ENCODE measurements around the gene RPS5. TPM values are rescaled to one million over a fixed set of nuclear protein-coding genes. Genes with fewer than 3 reads are reported as not detected.

The RPS5 gene
- total RNA-seq, 1 experiment from 2014 or later: 1,079 TPM

GRCh38 chr19:58353717-58354477 is 33.2 kb upstream of the RPS5 start:
- CTCF ChIA-PET: no interaction called here
- no peak overlapping the region for H3K4me3 Mint-ChIP-seq (ENCODE audit: low read depth, unreplicated experiment)
- peaks cover 10% of the 10 kb centered on the region for H3K4me1 Mint-ChIP-seq (ENCODE audit: low read depth, unreplicated experiment)
- no peaks in the 10 kb centered on the region for H3K36me3 Mint-ChIP-seq (ENCODE audit: insufficient read depth, unreplicated experiment)
- TF ChIP-seq CTCF (IDR thresholded peaks at IDR 0.05; ENCODE audit: unreplicated experiment): no peak
- no TSS peak for BruUV-seq (replicated peaks)
- no peaks in the 10 kb centered on the region for H3K9me3 Mint-ChIP-seq (ENCODE audit: low read depth, unreplicated experiment)
- intact Hi-C loops (cut with micrococcal nuclease; ENCODE audit: unreplicated experiment): no loop called here
- no peak overlapping the region for H3K27ac Mint-ChIP-seq (ENCODE audit: unreplicated experiment)
- peaks cover 42% of the 10 kb centered on the region for H3K27me3 Mint-ChIP-seq (ENCODE audit: unreplicated experiment)
- DNase-seq: no peak

- intact Hi-C loops (cut with micrococcal nuclease; ENCODE audit: unreplicated experiment): no loop called here
These were observed 32.5 kb upstream of the RPS5 start for GRCh38 chr19:58354478-58355030.

GRCh38 chr19:58355215-58355796 is 31.8 kb upstream of the RPS5 start:
- no peak for TF ChIP-seq CTCF (IDR thresholded peaks at IDR 0.05; ENCODE audit: unreplicated experiment)
- no peak overlapping the region for H3K27ac Mint-ChIP-seq (ENCODE audit: unreplicated experiment)
- no TSS peak for BruUV-seq (replicated peaks)
- intact Hi-C loops (cut with micrococcal nuclease; ENCODE audit: unreplicated experiment): no loop called here
- H3K36me3 Mint-ChIP-seq (ENCODE audit: insufficient read depth, unreplicated experiment): no peaks in the 10 kb centered on the region
- H3K4me3 Mint-ChIP-seq (ENCODE audit: low read depth, unreplicated experiment): no peak overlapping the region
- DNase-seq: no peak
- CTCF ChIA-PET: interaction anchor here (0.6 kb wide), 1 partner anchor 217 kb away, joined by 3 read pairs; no protein-coding TSS in a partner anchor
- H3K27me3 Mint-ChIP-seq (ENCODE audit: unreplicated experiment): peaks cover 28% of the 10 kb centered on the region
- no peaks in the 10 kb centered on the region for H3K9me3 Mint-ChIP-seq (ENCODE audit: low read depth, unreplicated experiment)
- H3K4me1 Mint-ChIP-seq (ENCODE audit: low read depth, unreplicated experiment): no peaks in the 10 kb centered on the region

More at GRCh38 chr19:58354478-58355030, 32.5 kb upstream of the RPS5 start:
- DNase-seq: no peak
- Mint-ChIP-seq H3K27me3 (ENCODE audit: unreplicated experiment) (peaks cover 35% of the 10 kb centered on the region), H3K4me1 (ENCODE audit: low read depth, unreplicated experiment) (peaks cover 5% of the 10 kb centered on the region), H3K27ac (ENCODE audit: unreplicated experiment) (no peak overlapping the region), H3K9me3 (ENCODE audit: low read depth, unreplicated experiment) (no peaks in the 10 kb centered on the region), H3K36me3 (ENCODE audit: insufficient read depth, unreplicated experiment) (no peaks in the 10 kb centered on the region), H3K4me3 (ENCODE audit: low read depth, unreplicated experiment) (no peak overlapping the region)
- CTCF ChIA-PET: no interaction called here
- no TSS peak for BruUV-seq (replicated peaks)
- TF ChIP-seq CTCF (IDR thresholded peaks at IDR 0.05; ENCODE audit: unreplicated experiment): no peak

GRCh38 chr19:58355908-58356765 is 30.9 kb upstream of the RPS5 start:
- CTCF ChIA-PET: interaction anchor here (0.6 kb wide), 1 partner anchor 218 kb away, joined by 3 read pairs; no protein-coding TSS in a partner anchor
- no peaks in the 10 kb centered on the region for H3K4me1 Mint-ChIP-seq (ENCODE audit: low read depth, unreplicated experiment)
- intact Hi-C loops (cut with micrococcal nuclease; ENCODE audit: unreplicated experiment): no loop called here
- H3K4me3 Mint-ChIP-seq (ENCODE audit: low read depth, unreplicated experiment): no peak overlapping the region
- H3K27ac Mint-ChIP-seq (ENCODE audit: unreplicated experiment): no peak overlapping the region
- H3K27me3 Mint-ChIP-seq (ENCODE audit: unreplicated experiment): peaks cover 19% of the 10 kb centered on the region
- TF ChIP-seq CTCF (IDR thresholded peaks at IDR 0.05; ENCODE audit: unreplicated experiment): no peak
- BruUV-seq (replicated peaks): no TSS peak
- DNase-seq: no peak
- no peaks in the 10 kb centered on the region for H3K9me3 Mint-ChIP-seq (ENCODE audit: low read depth, unreplicated experiment)
- no peaks in the 10 kb centered on the region for H3K36me3 Mint-ChIP-seq (ENCODE audit: insufficient read depth, unreplicated experiment)

All from Calu3 (cell line).